ENCODE measurements around the gene OSMR. TPM values are rescaled to one million over a fixed set of nuclear protein-coding genes. Genes with fewer than 3 reads are reported as not detected.

Gene OSMR
- total RNA-seq, 3 donors from 2014 or later (not counting 1 experiment from before 2014, with no cell fraction given) = not detected

GRCh38 chr5:38799556-38800377 lies 46.0 kb upstream of the OSMR start:
- H3K4me3 Mint-ChIP-seq = no peak overlapping the region
- H3K4me3 ChIP-seq (ENCODE audit: low read length) = no peak overlapping the region
- no peak overlapping the region for H3K27ac Mint-ChIP-seq
- ATAC-seq = no peak
- H3K27ac ChIP-seq (ENCODE audit: low read length) = no peak overlapping the region
- H3K36me3 Mint-ChIP-seq = no peaks in the 10 kb centered on the region
- H3K4me1 Mint-ChIP-seq = no peaks in the 10 kb centered on the region
- 81% methylated on average over 13 of the region's 13 CpGs for WGBS (ENCODE audit: insufficient coverage)
- no peaks in the 10 kb centered on the region for H3K4me1 ChIP-seq (ENCODE audit: control insufficient read depth, insufficient read depth, low read length)
- peaks cover 6 to 8% of the 10 kb centered on the region in 2 donors for H3K27me3 Mint-ChIP-seq (ENCODE audit: low read depth in 2 of 2)
- H3K36me3 ChIP-seq (ENCODE audit: control insufficient read depth, insufficient read depth, low read length) = no peaks in the 10 kb centered on the region
- intact Hi-C loops (cut with micrococcal nuclease) = no loop called here
- H3K27me3 ChIP-seq (ENCODE audit: control insufficient read depth, insufficient read depth, low read length) = no peaks in the 10 kb centered on the region
- TF ChIP-seq, protein P1, sequence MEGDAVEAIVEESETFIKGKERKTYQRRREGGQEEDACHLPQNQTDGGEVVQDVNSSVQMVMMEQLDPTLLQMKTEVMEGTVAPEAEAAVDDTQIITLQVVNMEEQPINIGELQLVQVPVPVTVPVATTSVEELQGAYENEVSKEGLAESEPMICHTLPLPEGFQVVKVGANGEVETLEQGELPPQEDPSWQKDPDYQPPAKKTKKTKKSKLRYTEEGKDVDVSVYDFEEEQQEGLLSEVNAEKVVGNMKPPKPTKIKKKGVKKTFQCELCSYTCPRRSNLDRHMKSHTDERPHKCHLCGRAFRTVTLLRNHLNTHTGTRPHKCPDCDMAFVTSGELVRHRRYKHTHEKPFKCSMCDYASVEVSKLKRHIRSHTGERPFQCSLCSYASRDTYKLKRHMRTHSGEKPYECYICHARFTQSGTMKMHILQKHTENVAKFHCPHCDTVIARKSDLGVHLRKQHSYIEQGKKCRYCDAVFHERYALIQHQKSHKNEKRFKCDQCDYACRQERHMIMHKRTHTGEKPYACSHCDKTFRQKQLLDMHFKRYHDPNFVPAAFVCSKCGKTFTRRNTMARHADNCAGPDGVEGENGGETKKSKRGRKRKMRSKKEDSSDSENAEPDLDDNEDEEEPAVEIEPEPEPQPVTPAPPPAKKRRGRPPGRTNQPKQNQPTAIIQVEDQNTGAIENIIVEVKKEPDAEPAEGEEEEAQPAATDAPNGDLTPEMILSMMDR (IDR thresholded peaks at IDR 0.05) = no peak
- no peaks in the 10 kb centered on the region for H3K9me3 ChIP-seq (ENCODE audit: control insufficient read depth, insufficient read depth, low read length)
- no peak for DNase-seq
- no peaks in the 10 kb centered on the region for H3K9me3 Mint-ChIP-seq

DNA sequence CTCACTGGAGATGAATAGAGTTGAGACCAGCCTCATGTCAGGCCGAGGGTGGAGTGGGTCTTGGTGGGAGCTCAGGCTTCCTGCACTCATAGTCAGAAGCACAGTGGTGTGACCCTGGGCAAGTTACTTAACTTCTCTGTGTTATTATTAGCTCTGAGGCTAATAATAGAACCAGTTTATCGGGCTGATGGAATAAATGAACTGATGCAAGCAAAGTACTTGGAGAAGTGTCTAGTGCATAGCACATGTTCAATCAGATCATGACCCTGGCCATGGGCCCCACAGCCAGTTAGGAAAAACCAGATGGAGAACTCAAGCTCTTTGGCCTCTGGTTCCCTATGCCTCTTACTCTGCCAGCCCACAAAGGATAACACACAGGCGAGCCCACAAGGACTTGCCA lies 45.3 kb upstream of the OSMR start:
- peaks cover 6 to 8% of the 10 kb centered on the region in 2 donors for H3K27me3 Mint-ChIP-seq (ENCODE audit: low read depth in 2 of 2)
- H3K27ac Mint-ChIP-seq = no peak overlapping the region
- no peaks in the 10 kb centered on the region for H3K9me3 Mint-ChIP-seq
- Histone ChIP-seq H3K36me3 (ENCODE audit: control insufficient read depth, insufficient read depth, low read length) (no peaks in the 10 kb centered on the region), H3K4me3 (ENCODE audit: low read length) (no peak overlapping the region), H3K27me3 (ENCODE audit: control insufficient read depth, insufficient read depth, low read length) (no peaks in the 10 kb centered on the region), H3K27ac (ENCODE audit: low read length) (no peak overlapping the region), H3K4me1 (ENCODE audit: control insufficient read depth, insufficient read depth, low read length) (no peaks in the 10 kb centered on the region), H3K9me3 (ENCODE audit: control insufficient read depth, insufficient read depth, low read length) (no peaks in the 10 kb centered on the region)
- no peak for DNase-seq
- TF ChIP-seq, protein P1 (IDR thresholded peaks at IDR 0.05) = no peak
- ATAC-seq = no peak
- intact Hi-C loops (cut with micrococcal nuclease) = no loop called here
- 59% methylated on average over 3 of the region's 3 CpGs for WGBS (ENCODE audit: insufficient coverage)
- no peaks in the 10 kb centered on the region for H3K4me1 Mint-ChIP-seq
- no peaks in the 10 kb centered on the region for H3K36me3 Mint-ChIP-seq
- H3K4me3 Mint-ChIP-seq = no peak overlapping the region

GRCh38 chr5:38802125-38802524 lies 43.7 kb upstream of the OSMR start:
- H3K4me3 ChIP-seq (ENCODE audit: low read length) = no peak overlapping the region
- H3K27me3 Mint-ChIP-seq (ENCODE audit: low read depth in 2 of 2) = peaks cover 6% of the 10 kb centered on the region in 2 donors
- no peak for ATAC-seq
- TF ChIP-seq, protein P1 (IDR thresholded peaks at IDR 0.05) = no peak
- H3K27me3 ChIP-seq (ENCODE audit: control insufficient read depth, insufficient read depth, low read length) = no peaks in the 10 kb centered on the region
- no peaks in the 10 kb centered on the region for H3K9me3 Mint-ChIP-seq
- no peak for DNase-seq
- 87% methylated on average over 4 of the region's 4 CpGs for WGBS (ENCODE audit: insufficient coverage)
- H3K9me3 ChIP-seq (ENCODE audit: control insufficient read depth, insufficient read depth, low read length) = no peaks in the 10 kb centered on the region
- intact Hi-C loops (cut with micrococcal nuclease) = no loop called here
- H3K27ac ChIP-seq (ENCODE audit: low read length) = no peak overlapping the region
- H3K4me3 Mint-ChIP-seq = no peak overlapping the region
- H3K36me3 Mint-ChIP-seq = no peaks in the 10 kb centered on the region
- no peaks in the 10 kb centered on the region for H3K4me1 Mint-ChIP-seq
- no peak overlapping the region for H3K27ac Mint-ChIP-seq
- no peaks in the 10 kb centered on the region for H3K4me1 ChIP-seq (ENCODE audit: control insufficient read depth, insufficient read depth, low read length)
- no peaks in the 10 kb centered on the region for H3K36me3 ChIP-seq (ENCODE audit: control insufficient read depth, insufficient read depth, low read length)

- no peaks in the 10 kb centered on the region for H3K9me3 ChIP-seq (ENCODE audit: control insufficient read depth, insufficient read depth, low read length)
- Mint-ChIP-seq H3K4me1 (no peaks in the 10 kb centered on the region), H3K27me3 (ENCODE audit: low read depth in 2 of 2) (peaks cover 3 to 6% of the 10 kb centered on the region in 2 donors), H3K36me3 (no peaks in the 10 kb centered on the region), H3K27ac (no peak overlapping the region), H3K4me3 (no peak overlapping the region), H3K9me3 (no peaks in the 10 kb centered on the region)
- no peak overlapping the region for H3K4me3 ChIP-seq (ENCODE audit: low read length)
- ATAC-seq (no peak), DNase-seq (no peak)
- no peak overlapping the region for H3K27ac ChIP-seq (ENCODE audit: low read length)
- no peaks in the 10 kb centered on the region for H3K36me3 ChIP-seq (ENCODE audit: control insufficient read depth, insufficient read depth, low read length)
- TF ChIP-seq, protein P1 (IDR thresholded peaks at IDR 0.05) = no peak
- H3K4me1 ChIP-seq (ENCODE audit: control insufficient read depth, insufficient read depth, low read length) = no peaks in the 10 kb centered on the region
- no peaks in the 10 kb centered on the region for H3K27me3 ChIP-seq (ENCODE audit: control insufficient read depth, insufficient read depth, low read length)
- WGBS (ENCODE audit: insufficient coverage) = 87% methylated on average over 6 of the region's 6 CpGs
- intact Hi-C loops (cut with micrococcal nuclease) = no loop called here
Observed at GRCh38 chr5:38803246-38803645, 42.6 kb upstream of the OSMR start.

Data from natural killer cell (primary cell).